ENCODE measurements around the gene VPS37B.

GRCh38 chr12:122935318-122935717, 39.4 kb upstream of the VPS37B start:
- TF ChIP-seq EP300 (IDR thresholded peaks at IDR 0.05; ENCODE audit: borderline replicate concordance in 1 of 2, low read depth in 1 of 2, low read length in 1 of 2) (no peak), CTCF (IDR thresholded peaks at IDR 0.05) (no peak), SIN3A (IDR thresholded peaks at IDR 0.05; ENCODE audit: borderline replicate concordance, low read depth, low read length) (no peak), TAF1 (IDR thresholded peaks at IDR 0.05; ENCODE audit: borderline replicate concordance, low read depth, low read length) (no peak), FOSL2 (IDR thresholded peaks at IDR 0.05; ENCODE audit: borderline replicate concordance, low read depth) (no peak), MEF2A (IDR thresholded peaks at IDR 0.05; ENCODE audit: borderline replicate concordance, low read depth) (no peak)

Measured in SK-N-SH (cell line).